GM18858 (cell line): ENCODE results near the gene IQSEC2.

Experiments
- ATAC-seq: cut with Tn5 transposase; IDR thresholded peaks from one replicate; pipeline ENCODE4 v1.9.1; 2021; ENCODE audit not compliant: unreplicated experiment

Gene IQSEC2

DNA sequence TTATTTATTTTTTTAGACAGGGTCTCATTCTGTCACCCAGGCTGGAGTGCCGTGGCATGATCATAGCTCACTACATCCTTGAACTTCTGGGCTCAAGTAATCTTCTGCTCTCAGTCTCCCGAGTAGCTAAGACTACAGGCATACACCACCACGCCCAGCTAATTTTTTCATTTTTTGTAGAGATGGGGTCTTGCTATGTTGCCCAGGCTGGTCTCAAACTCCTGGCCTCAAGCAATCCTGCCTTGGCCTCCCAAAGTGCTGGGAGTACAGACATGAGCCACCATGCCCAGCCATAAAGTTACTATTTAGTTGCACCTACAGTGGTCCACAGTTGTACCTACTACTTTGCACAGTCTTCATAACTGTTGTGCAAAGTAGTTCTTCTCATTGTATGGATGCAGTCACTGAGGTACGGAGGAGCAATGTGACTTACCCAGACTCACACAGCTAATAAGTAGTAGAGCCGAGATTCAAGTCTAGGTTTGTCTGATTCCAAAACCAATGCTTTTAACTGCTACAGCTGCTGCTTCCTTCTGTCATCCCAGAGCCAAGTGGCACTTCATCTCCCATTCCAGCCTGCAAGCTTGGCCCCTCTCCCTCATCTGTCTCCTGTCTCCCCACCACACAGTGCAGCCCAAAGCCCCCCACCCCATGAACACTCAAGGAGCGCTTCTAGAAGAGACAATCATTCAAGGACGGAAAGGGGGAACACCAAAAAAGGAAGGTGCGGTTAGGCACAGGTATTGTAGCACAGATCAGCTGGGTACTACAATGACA lies 24.0 kb upstream of the IQSEC2 start:
- no peak for ATAC-seq

GRCh38 chrX:53303195-53303594 lies 21.8 kb upstream of the IQSEC2 start:
- no peak for ATAC-seq

GRCh38 chrX:53300157-53300556 lies 18.8 kb upstream of the IQSEC2 start:
- no peak for ATAC-seq

GRCh38 chrX:53294024-53294648 lies 12.8 kb upstream of the IQSEC2 start:
- no peak for ATAC-seq

DNA sequence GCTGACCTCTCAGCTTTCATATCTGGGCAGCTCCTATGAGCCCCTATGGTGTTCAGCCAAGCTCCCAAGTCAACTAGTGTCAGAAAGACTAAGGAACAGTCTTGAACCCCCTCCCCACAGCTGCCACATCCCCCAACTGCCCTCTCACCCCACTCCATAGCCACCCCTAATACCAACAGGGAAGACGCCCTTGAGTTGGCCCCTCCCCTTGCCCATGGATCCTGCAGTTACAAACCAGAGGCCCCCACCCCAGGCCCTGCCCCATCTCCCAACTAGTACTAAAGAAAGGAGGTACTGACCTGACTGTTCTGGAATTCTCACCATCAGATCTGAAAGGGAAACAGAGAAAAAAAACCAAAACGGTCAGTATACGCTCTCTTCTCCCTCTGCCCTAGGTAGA lies 10.2 kb upstream of the IQSEC2 start:
- no peak for ATAC-seq

- no peak for ATAC-seq
Observed at GRCh38 chrX:53290441-53291041, 9.2 kb upstream of the IQSEC2 start.

DNA sequence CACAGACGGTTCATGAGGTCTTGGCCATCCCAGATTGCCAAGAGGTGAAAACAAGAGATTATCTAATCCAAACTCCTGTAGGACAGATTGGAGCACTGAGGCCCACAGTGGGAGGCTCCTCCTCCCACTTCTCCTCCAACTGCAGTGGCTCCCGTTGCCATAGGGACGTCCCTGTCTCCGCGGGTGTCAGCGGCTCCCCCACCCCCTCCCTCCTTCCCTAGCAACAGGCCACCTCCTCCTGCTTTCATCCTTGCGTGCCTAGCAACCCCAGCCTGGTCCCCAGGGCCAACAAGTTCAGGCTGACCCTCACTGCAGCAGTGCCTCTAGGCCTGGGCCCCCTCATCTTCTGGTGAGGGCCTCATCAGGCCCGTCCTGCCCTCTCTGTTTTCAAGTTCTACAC lies 6.8 kb upstream of the IQSEC2 start:
- no peak for ATAC-seq

DNA sequence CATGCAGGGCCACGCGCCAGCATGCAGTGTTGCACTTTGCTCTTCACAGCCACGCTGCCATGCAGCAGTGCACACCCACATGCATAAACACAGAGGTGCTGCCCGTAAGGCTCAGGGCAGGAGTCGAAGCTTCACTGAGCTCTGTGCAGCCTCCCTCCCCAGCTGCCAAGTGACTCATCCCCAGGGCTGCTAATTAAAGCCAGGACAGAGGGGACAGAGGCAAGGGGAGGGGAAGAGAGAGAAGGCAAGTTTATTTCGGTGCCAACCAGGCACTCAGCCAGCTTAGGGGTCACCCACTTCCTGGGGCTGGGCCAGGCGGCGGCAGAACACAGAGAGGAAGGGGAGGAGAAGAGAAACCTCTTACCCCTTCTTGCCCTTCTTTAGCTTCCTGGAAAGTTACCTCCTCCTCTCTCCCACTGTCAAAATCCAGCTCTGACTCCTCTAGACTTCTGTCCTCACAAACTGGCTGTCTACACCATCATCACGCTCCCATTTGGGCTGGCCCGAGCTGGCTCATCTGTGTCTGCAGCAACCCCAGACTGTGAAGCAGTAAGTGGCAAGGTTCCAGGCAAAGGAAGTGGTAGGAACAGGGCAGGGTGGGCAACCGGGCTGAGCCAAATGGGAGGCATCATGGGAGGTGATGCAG lies 6.2 kb upstream of the IQSEC2 start:
- ATAC-seq, result no peak

GRCh38 chrX:53286171-53286570 lies 4.8 kb upstream of the IQSEC2 start:
- ATAC-seq, result no peak

- ATAC-seq, result no peak
Observed at GRCh38 chrX:53285591-53285990, 4.2 kb upstream of the IQSEC2 start.

DNA sequence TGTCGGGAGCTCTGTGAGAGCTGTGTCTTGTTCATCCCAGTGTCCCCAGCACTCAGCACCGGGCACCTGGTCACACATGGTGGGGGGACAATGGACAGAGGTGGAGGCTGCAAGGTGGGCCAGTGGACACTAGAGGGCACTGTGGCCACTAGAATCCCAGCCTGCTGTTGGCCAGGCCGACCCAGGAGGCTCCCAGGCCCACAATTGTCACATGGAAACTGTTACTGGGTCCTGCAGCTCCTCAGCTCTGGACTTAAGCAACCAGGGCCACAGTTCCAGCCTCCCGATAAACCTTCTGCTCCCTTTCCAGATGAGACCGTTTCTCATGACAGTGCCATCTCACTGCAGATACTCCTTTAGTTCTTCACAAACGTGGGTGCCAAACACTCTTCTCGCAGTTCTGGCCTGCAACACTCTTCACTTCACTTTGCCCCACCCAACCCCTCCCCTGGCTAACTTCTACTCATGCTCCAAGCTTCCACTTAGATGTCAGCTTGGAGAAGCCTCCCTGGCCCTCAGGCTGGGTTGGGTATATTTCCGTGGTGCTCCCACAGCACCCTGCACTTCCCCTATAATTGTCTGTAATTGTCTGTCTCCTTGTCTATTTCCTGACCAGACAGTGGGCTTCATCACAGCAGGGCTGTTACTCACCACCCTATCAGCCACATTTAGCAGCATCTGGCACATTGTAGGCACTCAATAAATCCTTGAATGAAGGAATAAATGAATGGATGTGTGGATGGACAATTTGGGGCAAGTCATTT lies 3.5 kb upstream of the IQSEC2 start:
- no peak for ATAC-seq

GRCh38 chrX:53283567-53283966 lies 2.2 kb upstream of the IQSEC2 start:
- no peak for ATAC-seq

GRCh38 chrX:53283099-53283498 lies 1.7 kb upstream of the IQSEC2 start:
- ATAC-seq, result no peak

DNA sequence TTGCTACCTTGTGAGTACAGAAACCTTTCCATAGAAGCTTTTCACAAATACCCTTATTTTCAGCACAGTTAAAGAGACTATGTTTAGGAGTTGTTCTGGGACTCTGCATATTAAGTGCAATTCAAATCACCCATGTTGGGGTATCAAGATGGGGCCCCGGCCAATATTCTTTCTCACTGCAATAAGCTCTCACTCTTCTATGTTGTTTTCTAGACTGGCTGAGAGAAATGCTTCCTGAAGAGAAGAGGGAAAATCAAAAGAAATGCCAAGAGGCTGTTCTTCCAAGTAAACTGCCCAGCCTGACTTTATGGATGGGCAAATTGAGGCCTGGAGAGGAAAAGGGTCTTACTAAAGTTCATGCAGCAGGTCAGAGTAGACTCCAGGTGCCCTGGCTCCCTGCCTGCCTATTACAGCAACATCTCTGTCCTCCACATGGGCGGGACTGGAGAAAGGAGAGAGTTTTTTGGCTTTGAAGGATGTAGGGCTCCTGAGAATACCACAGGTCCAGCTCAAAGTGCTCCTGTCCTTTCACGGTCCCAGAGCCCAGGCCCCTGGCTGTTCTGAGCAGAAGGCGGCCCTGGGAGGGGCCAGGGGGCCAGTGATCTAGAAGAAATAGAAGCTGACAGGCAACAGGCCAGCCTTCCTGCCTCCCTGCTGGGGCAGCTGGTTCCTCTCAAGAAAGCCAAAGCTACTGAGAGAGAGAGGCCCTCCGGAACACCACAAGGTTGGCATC lies 745 bp upstream of the IQSEC2 start:
- ATAC-seq, result no peak

GRCh38 chrX:53280331-53281320 lies 758 bp downstream of the IQSEC2 start:
- no peak for ATAC-seq

GRCh38 chrX:53279296-53280237 lies 1.8 kb downstream of the IQSEC2 start:
- no peak for ATAC-seq

DNA sequence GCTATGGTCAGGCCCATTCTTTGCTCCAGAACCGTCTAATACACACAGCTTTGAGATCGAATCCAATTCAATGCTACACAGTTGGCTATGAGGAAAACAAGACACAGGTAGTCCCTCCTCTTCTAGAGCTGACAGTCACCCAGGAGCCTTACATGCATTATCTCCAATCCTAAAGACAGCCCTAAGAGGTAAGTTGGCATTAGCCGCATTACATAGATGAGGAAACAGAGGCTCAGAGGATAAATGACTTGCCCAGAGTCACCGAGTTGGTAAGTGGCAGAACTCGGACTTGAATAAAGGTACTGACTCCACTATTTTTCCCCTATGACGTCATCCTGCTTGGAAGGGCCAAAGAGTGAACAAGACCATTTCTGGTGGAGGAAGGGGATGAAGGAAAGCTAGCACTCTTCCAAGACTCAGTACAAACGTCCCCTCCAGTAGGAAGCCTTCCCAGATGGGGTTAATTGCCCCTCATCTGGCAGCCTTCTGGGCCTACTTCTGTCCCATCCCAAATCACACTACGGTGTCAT lies 8.5 kb downstream of the IQSEC2 start:
- ATAC-seq, result no peak

GRCh38 chrX:53269536-53270107 lies 11.8 kb downstream of the IQSEC2 start:
- no peak for ATAC-seq
